GM21447 (cell line): ENCODE results near the gene RNF220.

Source experiments
- ATAC-seq: cut with Tn5 transposase; IDR thresholded peaks from one replicate; pipeline ENCODE4 v1.9.1; 2021; ENCODE audit not compliant: unreplicated experiment

Gene RNF220

DNA sequence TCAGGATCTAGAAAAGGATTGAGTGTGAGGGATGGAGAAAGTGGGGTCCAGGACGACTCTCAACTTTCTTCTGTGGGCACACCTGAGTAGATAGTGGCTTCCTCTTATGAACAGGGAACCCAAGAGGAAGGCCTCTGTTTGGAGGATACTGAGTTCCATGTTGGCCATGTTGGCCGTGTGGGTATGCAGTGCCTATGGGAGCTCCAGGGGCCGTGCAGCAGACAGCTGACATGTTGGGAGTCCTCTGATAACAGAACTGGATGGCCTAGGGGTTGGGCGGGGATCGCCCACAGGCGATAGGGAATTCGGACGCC, 226.2 kb downstream of the RNF220 start:
- peak; percentile 16 for ATAC-seq

DNA sequence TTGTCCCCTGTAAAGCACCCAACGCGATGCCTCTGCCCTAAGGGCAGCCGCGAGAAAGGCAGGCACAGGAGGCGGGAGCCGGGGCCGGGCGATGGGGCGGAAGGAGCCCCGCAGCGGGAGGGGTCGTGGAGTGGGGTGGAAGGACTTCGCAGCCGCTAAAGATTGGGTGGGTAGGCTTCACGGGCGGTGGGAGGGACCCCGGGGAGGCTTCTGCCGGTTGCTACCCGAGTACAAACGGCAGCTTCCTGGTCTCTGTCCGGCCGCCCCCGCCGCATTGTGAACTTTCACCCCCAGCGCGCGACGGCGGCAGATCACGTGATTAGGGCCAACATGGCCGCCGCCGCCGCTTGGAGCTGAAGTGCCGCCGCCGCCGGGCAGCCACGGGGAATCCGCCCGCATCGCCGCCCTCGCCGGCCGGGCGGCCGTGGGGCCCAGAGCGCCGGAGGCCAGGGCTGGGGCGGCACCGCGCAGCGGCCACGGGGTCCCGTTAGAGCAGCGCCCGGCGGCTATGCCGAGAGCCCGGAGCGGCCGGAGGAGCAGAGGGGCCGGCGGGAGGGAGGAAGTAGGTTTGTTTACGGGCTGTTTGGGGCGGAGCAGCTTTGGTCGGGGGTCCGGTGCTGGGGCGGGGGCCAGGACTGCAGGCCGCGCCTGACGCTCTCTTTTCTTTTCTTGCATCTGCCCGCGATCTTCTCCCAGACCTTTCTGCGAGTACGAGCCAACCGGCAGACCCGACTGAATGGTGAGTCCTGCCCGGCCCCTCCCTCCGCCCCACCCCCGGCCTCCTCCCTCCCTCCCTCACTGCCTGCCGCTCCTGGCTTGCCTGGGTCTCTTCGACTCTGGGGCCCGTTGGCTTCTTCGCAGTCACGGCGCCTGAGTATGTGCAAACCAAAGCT, 226.8 kb downstream of the RNF220 start:
- peak; percentile 71 for ATAC-seq

- ATAC-seq = no peak
Observed at GRCh38 chr1:44632598-44632997, 227.5 kb downstream of the RNF220 start.

DNA sequence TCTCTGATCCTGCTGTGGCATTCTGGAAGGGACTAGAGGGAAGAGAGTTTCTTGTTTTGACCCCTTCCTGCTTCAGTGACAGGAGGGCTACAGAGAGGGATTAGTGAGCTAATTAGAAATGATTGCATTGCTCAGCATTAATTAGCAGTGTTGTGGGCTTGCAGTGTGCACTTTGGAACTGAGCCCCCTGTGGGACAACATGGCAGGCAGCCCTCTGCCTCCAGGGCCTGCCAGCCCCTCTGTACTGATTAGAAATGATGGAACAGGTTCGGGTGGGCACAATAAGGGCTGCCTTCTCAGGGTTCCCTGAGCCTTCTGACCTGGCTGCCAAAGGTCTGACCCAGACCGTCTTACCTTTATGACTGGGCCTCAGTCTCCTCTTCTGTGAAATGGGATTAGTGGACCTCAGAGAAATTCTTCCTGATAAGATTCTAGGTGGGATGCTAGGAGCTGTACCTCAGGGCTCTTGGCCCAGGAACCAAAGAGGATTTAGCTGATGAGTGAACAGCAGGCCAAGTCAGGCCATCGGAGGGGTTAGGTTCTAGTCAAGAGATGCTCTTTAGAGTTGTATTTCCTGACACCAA, 229.6 kb downstream of the RNF220 start:
- no peak for ATAC-seq

GRCh38 chr1:44635439-44635838, 230.4 kb downstream of the RNF220 start:
- ATAC-seq = no peak

DNA sequence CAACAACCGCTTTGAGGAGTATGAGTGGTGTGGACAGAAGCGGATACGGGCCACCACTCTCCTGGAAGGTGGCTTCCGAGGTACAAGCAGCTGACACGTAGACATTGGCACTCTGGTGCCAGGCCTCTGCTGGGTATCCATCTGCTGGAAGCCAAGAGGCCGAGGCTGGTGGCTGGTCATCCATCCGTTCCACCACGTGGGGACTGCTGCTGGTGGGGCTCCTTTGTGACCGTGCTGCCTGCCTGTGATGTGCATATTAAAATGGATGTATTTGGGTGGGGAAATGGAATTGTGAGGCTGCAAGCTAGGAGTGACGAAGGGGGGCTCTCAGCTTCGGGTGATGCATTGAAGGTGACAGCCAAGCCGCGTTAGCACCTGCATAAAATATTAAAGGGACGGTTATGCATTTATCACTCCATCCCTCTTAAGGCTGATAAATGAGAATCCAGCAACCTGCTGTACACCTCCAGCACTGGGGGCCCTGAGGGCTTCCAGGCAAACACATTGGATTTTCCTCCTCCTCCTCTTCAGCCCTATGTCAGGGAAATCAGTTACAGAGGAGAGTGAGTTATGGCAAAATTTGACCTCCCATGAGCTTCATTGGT, 231.1 kb downstream of the RNF220 start:
- no peak for ATAC-seq

DNA sequence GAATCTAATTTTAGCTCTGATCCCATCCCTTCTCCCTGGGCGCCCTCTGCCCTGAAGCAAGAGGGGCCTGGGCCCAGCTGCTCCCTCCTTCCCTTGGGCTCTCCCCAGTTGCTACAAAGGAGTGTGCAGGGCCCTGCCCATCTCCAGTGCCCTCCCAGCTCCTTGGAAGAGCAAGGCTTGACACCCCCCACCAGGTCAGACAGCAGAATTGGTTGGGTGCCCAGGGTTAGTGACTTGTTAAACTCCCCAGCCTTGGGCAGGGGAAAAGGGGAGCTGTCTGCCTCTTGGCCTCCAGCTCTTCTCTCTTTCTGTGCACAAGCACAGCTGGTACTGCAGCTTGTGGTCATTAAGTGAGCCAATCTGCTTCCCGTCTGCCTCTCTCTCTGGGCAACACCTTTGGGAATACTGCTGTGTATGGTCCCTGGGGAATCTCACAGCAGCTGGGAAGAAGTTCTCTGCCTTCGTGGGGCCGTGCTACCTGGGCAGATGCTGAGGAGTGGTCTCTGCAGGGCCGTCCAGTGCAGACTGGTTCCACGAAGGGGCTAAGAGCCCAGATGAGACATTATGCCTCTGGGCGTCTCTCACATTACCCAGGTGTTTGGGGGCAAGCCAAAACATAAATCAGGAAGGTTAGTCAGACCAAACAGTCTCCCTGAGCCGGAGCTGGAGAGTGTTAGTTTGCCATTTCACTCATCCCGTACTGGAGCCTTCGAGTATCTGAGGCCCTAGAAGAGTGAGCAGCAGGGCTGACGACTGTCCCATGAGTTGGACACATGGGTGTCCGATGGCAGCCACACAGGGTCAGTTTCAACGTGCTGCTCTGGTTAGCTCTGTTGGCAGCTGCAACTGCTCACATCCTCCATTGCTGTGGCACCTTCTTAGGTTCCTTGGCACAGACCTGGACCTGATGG, 231.9 kb downstream of the RNF220 start:
- ATAC-seq = no peak

GRCh38 chr1:44637702-44638411, 232.8 kb downstream of the RNF220 start:
- ATAC-seq = no peak

DNA sequence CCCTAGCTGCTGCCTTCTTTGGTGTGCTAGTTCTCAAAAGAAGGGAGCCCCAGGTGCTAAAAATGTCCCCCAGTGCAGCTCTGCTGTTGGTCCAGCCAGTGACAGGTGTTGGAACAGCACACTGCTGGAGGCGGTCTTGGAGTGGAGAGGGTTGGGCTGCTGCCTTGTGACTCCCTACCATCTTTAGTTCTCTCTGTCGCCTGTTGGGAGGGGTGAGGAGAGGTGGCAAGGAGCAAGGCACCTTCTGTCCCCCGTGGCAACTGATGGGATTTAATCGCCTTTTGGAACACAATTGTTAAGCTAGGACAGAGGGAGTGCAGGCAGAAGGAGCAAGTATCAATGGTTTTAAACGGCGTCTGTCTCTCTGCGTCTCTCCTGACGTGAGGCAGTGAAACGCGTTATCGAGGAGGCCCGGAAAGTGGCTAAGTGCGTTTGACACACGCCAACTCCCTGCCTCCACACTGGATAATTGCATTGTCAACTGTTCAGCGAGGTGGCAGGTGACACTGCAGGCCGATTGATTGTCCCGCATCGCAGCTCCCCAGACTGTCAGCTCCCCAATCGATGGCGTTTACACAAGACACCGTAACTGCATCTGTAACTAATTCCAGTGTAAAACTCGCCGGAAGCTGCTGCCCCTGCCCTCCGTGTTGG, 235.3 kb downstream of the RNF220 start:
- no peak for ATAC-seq

DNA sequence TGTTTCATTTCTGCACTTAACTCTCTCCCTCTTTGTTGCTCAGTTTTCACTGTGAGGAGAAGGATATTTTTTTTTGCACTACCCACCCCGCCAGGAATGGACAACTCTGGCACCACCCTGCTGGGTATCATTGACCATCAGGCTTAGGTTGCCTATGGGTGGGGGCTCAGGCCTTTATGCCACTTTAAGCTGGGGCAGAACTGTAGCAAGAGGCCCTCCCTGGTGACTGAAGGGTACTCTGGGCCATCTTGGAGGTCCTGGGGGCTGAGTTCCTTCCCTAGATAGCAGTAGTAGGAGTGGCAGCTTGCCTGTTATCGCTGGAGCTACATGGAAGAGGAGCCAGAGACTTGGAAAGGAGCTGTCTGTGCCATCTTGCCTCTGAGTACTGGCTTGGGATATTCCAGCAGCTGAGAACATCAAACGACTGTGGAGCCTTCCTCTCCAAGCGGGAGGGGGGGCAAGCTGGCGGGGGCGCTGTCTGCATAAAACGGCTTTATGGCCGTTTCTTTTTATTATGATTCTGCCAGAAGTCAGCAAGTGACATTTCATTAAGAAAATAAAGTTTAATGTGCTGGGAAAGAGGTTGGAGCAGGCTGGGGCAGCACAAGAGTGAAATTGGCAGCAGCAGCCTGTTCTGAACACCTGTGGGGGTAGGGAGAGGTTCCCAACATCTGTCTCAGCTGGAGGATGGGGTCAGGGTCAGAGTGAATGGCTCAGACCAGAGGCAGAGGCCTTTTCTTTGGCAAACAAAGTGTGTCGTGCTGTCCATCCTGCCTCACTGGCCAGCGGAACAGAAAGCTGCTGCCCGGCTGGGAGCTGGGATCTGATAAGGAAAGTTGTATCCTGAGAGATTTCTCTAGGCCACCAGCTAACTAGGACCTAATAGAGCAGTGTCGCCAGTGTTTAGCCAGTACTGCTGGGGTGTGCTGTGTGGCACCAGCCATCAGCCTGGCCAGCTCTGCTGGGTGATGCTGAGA, 236.4 kb downstream of the RNF220 start:
- no peak for ATAC-seq

- ATAC-seq = no peak
Observed at GRCh38 chr1:44642255-44642654, 237.2 kb downstream of the RNF220 start.

- ATAC-seq = no peak
Observed at GRCh38 chr1:44642925-44643324, 237.9 kb downstream of the RNF220 start.

GRCh38 chr1:44643721-44644334, 238.8 kb downstream of the RNF220 start:
- no peak for ATAC-seq

DNA sequence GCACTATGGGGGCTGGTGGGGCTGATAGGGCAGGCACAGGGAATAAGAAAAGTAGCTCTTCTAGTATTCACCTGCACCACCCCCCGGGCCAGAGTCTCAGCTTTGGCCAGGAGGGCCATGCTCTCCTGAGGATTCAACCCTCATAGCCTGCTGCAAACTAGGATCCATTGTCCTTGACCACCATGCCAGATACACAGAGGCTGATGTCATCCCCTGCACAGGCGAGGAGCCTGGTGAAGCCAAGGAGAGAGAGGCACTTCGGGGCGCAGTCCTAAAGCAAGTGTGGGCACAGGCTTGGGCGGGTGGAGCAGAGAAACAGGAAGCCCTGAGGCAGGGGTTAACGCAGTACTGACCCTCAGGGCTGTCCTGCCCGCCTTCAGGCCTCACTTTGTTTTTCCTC, 239.8 kb downstream of the RNF220 start:
- no peak for ATAC-seq

DNA sequence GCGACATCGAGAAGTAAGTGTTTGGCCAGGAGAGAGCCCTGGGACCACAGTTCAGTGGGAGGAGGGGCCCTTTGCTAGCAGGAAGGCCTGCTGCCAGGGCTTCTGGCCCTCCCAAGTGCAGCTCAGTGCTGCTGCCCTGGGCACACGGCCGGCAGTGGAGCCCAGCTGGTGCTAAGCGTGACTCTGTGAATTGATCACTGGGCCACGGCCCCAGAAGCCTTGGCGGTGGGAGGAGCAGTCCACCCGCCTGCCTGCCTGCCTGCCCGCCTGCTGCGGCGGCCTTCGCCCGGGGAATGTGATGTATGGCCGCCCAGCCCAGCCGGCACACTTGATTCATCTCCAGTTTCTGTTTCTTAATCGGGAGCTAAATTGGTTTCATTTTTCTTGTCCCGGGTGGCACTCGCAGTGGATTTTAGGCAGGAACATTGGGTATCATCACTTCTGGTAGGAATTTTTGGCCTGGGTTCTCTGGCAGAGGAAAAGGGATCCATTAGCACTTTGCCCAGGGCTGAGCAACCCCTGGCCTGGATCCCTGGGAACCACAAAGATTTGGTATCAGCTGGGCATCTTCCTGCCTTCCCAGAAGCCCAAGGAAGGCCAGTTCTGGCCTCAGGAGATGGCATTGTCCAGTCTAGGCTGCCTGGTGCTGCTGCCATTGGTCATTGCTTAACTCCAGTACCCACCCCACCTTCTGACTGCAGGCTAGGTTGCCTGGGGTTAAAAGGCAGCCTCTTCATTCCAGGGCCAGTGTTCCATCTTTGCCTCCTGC, 240.6 kb downstream of the RNF220 start:
- no peak for ATAC-seq

GRCh38 chr1:44646261-44647110, 241.4 kb downstream of the RNF220 start:
- no peak for ATAC-seq

- no peak for ATAC-seq
Observed at GRCh38 chr1:44647896-44648295, 242.8 kb downstream of the RNF220 start.
